GDM1 (cell line): ENCODE measurements around the gene ITPK1.

Experiments
- DNase-seq: peaks from one replicate; lab custom pipeline; 2025; lab: John Stamatoyannopoulos, UW

Gene ITPK1

GRCh38 chr14:93105362-93105761, 10.4 kb downstream of the ITPK1 start:
- DNase-seq: no peak

- no peak for DNase-seq
Observed at GRCh38 chr14:93104961-93105360, 10.8 kb downstream of the ITPK1 start.

DNA sequence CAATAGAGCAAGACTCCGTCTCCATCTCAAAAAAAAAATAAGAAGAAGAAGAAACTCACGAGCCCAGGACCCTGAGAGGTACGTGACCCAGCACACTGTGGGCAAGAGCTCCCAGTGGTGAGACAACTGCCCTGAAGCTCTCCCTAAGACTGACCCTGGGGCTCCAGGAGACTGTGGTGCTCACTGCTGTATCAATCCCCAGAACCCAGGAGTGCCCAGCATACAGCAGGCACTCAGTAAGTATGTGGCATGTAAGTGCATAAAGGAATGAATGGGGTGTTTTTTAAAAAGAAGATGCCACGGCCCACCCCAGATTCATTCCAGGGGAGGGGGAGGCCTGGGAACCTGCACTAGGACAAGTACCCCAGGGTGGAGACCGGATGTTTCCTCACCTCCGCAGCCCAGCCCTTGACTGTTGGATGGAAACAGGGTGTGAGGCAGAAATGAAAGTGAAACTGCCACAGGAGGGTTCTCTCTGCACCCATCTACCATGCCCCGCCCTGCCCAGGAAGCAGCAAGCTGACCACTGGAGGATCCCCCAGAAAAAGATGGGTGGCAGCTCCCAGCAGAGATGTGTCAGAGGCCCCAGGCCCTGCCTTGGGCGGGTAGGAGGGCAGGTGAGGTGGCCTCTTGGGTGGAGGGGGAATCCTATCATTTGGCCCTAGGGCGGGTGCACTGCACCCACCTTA, 12.2 kb downstream of the ITPK1 start:
- peak; percentile 22 for DNase-seq

GRCh38 chr14:93102141-93102540, 13.6 kb downstream of the ITPK1 start:
- no peak for DNase-seq

GRCh38 chr14:93101181-93101580, 14.5 kb downstream of the ITPK1 start:
- DNase-seq: no peak

DNA sequence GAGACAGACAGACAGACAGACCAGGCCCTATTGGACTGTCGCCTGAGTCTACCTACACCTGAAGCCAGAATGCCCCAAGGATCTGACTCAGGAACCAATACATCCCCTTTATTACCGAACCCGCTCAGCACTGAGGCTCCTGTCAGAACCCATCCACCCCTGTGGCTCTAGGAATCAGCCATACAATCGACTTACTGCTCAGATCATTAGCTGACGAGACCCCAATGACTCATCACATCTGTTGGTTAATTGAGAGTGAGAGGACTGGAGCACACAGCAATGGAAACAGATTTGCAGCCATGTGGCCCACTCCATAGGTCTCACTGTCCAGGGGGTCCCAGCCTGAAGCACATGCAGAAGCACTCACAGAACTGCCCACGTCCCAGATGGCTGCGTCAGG, 15.2 kb downstream of the ITPK1 start:
- no peak for DNase-seq

DNA sequence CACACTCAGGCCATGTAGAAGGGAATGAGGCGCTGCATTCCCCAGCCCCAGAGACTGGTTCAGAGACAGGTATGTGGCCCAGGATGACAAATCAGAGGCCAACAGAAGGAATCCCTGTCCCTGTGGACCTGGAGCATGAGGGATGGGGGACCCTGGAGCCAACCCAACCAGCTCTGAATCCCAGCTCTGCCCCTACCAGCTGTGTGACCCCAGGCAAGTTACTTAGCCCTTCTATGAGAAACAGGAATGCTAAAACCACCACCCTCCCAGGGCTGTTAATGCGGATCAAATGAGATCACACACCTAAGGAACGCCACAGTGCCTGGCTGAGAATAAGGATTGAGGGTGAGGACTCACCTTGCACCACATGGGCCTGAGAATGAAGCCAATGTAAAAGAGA, 15.6 kb downstream of the ITPK1 start:
- DNase-seq: no peak

GRCh38 chr14:93099643-93100042, 16.1 kb downstream of the ITPK1 start:
- no peak for DNase-seq

DNA sequence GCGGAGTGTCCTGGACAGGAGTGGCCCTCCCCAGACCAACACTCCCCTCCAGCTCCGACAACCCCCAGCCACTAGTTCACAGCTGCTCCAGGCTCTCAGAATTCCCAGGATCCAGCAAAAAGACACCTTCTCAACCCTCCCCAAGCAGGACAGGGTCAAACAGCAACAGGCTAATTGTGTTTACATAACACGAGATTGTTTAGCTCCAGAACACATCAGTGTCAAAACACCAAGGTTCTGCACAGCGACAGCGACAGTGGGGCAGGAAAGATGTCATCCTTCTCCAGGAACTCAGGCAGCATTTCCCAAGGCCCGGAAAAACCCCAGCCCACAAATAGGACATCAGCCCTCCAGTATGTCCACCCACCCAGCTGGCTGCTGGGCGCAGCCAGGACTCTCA, 16.5 kb downstream of the ITPK1 start:
- no peak for DNase-seq

DNA sequence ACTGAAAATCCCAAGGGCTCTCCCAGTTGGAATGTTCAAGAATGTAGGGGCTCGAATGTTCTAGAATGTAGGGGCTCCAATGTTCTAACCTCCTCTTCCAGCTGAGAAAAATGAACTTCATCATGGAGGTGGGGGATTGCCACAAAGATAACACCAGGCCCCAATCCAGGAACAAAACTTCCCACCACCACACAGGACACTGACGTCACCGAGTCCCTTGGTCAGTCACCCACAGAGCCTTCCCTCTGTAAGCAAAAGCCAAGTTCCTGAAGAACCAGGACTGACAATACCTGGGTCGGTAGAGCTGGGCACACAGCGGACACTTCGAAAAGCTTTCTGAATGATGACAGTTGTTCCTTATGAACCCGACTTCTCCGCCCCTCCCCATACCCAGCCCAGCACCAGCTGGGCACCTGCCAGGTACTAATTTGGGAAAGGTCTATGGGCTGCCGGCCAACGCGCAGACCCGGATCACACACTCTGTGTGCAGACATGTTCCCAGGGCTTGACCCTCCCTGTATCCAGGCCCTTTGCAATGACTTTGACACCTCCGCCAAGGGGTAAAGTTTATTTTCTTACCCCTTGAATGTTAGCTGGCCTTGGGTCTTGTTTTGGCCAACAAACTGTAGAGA, 18.9 kb downstream of the ITPK1 start:
- no peak for DNase-seq

DNA sequence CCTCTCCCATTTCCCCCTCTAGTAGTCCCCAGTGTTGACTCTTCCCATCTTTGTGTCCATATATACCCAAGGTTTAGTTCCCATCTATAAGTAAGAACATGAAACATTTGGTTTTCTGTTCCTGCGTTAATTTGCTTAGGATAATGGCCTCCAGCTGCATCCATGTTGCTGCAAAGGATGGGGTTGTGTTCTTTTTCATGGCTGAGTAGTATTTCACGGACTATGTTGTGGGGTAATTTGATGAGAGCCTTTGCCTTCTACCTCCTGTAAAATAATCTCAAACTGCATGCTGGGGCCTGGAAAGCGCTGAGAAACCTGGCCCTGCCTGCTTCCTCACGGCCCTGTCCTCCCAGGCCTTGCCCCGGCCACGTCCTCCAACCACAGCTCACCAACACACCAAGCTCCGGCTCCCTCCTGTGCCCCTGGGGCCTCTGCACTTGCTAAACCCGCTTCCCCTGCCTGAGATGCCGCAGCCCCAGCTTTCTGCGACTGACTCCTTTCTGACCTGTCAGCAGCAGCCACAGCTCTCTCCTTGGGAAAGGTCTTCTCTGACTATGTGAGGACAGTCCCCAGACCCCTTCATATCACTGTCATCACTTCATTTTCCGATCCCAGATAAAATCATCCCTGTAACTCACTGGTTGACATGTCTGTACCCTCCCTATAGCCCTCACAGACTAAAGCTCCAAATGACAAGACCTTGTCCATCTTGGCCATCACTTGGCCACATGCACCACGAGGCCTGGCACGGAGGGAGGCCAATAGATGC, 19.8 kb downstream of the ITPK1 start:
- no peak for DNase-seq

- DNase-seq: no peak
Observed at GRCh38 chr14:93094121-93094918, 21.4 kb downstream of the ITPK1 start.

- DNase-seq: no peak
Observed at GRCh38 chr14:93092606-93093556, 22.8 kb downstream of the ITPK1 start.

DNA sequence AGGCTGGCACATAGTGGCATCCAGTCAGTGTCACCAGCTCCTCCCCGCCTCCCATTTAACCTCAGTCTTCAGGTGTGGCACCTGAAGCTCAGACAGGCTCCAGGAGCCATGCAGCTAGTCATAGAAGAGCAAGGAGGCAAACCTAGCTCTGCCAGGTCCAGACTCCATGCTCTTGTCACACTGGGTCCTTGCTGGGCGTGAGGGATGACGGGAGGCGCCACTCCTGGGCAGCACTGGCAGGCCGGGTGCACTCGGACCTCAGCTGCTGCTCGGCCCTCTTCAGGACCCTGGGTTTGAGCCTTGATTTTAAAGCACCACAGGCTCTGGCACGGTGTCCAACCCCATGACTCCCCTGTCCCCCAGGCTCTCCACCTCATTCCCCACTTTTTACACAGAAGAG, 24.1 kb downstream of the ITPK1 start:
- DNase-seq: no peak

GRCh38 chr14:93090826-93091555, 24.7 kb downstream of the ITPK1 start:
- DNase-seq: no peak

GRCh38 chr14:93089521-93090269, 26.0 kb downstream of the ITPK1 start:
- DNase-seq: no peak

DNA sequence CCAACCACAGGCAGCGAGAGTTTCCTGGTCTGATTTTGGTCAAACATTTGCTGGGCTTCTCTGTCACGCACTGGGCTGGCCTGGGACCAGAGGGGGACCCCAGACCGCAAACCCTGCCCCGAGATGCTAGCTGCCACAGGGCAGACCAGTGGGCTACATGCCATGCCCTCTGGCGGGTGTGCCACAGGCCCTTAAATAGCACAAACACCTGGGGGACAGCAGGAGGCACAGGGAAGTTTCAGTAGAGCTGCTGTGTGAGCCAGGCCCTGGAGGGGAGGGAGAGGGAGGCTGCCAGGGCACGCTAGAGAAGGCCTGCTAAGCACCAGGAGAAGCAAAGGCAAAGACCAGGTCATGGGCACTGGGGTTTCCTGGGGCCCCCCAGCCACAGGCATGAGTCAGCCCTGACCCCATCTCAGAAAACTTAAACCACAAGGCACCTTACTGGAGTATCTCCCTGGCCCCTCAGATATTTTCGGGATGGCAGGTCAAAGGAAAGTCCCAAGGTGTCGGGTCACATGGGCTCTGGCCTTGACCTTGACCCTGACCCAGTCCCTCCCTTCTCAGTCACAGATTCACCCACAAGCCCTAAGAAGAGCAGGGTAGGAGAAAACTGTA, 29.2 kb downstream of the ITPK1 start:
- DNase-seq: no peak

GRCh38 chr14:93085911-93086310, 29.8 kb downstream of the ITPK1 start:
- no peak for DNase-seq
